GM12875 (cell line): ENCODE measurements around the gene GPR84.

Experiments used
- H3K4me3 ChIP-seq: one replicate; pipeline ENCODE4 v1.5.1; 2011; ENCODE audit warnings: low read depth, low read length, control low read depth
- CTCF ChIP-seq: IDR thresholded peaks from 2 replicates; pipeline ENCODE4 v1.5.1; 2011; ENCODE audit warnings: low read depth, mild to moderate bottlenecking, control low read depth, inconsistent platforms, low read length, moderate library complexity, borderline replicate concordance; ENCODE audit not compliant: insufficient read depth

The GPR84 gene

GRCh38 chr12:54387114-54387467, 22.8 kb upstream of the GPR84 start:
- TF ChIP-seq CTCF: no peak
- H3K4me3 ChIP-seq: no peak overlapping the region

- TF ChIP-seq CTCF: no peak
- H3K4me3 ChIP-seq: no peak overlapping the region
These were observed 22.3 kb upstream of the GPR84 start for GRCh38 chr12:54386403-54387113.

- H3K4me3 ChIP-seq: no peak overlapping the region
- no peak for TF ChIP-seq CTCF
These were observed 21.1 kb upstream of the GPR84 start for GRCh38 chr12:54385251-54385914.

- no peak within 1 kb of the TSS for H3K4me3 ChIP-seq
- 0 out of 2 replicates have a peak, but pooled peaks have one; percentile 3 for TF ChIP-seq CTCF
These were observed 20.3 kb upstream of the GPR84 start, which contains the start of gene ZNF385A for GRCh38 chr12:54384591-54385041. TSS of gene ZNF385A (minus strand) at chr12:54384733. CDS start at chr12:54384514, 219 bp downstream.

- TF ChIP-seq CTCF: no peak
- no peak overlapping the region for H3K4me3 ChIP-seq
These were observed 18.8 kb upstream of the GPR84 start for GRCh38 chr12:54383041-54383609.

GRCh38 chr12:54381136-54381535, 16.9 kb upstream of the GPR84 start:
- TF ChIP-seq CTCF: no peak
- H3K4me3 ChIP-seq: no peak overlapping the region
